Measurements from ENCODE around the gene HOXC5.

DNA sequence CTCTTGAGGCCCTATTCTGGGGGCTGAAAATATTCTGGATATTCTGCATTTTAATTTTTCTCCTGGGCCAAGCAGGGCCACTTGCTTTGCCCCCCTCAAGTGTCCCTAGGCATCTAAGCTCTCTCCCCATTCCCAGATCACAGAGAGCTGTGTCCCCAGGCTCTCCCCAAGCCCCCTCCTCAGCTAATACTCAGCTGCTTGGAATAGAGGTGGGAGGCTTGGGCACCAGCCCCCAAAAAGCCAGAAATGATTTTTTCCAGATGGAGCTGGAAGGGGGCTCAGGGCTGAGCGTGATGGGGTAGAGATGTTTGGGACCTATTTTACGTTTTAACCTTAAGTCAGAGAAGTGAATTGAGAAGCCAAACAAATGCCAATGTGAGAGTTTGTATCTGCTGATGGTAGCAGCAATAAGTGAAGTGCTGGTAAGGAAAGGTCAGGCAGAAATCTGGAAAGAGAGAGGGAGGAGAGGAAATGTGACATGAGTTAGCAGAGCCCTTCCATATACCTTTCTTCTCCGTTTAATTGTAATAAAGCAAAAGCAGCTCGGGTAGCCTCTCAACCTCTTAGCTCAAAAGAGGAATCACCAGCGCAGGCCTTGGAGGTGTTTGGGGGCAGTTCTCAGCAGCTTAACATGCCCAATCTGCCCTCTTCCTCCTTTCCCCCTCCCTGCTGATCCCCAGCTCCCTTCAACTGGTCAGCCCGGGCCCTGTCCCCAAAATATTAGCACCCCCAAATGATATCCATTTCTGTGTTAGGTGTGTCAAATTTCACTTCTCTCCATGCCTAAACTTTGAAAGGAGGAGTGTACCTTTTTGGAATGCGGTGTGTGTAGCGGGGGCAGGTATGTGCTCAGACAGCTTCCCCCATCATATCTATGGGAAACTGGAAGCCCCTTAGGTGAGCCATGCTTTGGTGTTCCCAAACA is 9.6 kb upstream of the HOXC5 start:
- TF ChIP-seq, protein P1, sequence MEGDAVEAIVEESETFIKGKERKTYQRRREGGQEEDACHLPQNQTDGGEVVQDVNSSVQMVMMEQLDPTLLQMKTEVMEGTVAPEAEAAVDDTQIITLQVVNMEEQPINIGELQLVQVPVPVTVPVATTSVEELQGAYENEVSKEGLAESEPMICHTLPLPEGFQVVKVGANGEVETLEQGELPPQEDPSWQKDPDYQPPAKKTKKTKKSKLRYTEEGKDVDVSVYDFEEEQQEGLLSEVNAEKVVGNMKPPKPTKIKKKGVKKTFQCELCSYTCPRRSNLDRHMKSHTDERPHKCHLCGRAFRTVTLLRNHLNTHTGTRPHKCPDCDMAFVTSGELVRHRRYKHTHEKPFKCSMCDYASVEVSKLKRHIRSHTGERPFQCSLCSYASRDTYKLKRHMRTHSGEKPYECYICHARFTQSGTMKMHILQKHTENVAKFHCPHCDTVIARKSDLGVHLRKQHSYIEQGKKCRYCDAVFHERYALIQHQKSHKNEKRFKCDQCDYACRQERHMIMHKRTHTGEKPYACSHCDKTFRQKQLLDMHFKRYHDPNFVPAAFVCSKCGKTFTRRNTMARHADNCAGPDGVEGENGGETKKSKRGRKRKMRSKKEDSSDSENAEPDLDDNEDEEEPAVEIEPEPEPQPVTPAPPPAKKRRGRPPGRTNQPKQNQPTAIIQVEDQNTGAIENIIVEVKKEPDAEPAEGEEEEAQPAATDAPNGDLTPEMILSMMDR (IDR thresholded peaks at IDR 0.05; ENCODE audit: low read depth, low read length, missing input control), result no peak
- no peak for TF ChIP-seq JUND (IDR thresholded peaks at IDR 0.05)
- TF ChIP-seq, protein P2, sequence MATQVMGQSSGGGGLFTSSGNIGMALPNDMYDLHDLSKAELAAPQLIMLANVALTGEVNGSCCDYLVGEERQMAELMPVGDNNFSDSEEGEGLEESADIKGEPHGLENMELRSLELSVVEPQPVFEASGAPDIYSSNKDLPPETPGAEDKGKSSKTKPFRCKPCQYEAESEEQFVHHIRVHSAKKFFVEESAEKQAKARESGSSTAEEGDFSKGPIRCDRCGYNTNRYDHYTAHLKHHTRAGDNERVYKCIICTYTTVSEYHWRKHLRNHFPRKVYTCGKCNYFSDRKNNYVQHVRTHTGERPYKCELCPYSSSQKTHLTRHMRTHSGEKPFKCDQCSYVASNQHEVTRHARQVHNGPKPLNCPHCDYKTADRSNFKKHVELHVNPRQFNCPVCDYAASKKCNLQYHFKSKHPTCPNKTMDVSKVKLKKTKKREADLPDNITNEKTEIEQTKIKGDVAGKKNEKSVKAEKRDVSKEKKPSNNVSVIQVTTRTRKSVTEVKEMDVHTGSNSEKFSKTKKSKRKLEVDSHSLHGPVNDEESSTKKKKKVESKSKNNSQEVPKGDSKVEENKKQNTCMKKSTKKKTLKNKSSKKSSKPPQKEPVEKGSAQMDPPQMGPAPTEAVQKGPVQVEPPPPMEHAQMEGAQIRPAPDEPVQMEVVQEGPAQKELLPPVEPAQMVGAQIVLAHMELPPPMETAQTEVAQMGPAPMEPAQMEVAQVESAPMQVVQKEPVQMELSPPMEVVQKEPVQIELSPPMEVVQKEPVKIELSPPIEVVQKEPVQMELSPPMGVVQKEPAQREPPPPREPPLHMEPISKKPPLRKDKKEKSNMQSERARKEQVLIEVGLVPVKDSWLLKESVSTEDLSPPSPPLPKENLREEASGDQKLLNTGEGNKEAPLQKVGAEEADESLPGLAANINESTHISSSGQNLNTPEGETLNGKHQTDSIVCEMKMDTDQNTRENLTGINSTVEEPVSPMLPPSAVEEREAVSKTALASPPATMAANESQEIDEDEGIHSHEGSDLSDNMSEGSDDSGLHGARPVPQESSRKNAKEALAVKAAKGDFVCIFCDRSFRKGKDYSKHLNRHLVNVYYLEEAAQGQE (IDR thresholded peaks at IDR 0.05), result no peak
- TF ChIP-seq, protein P3, sequence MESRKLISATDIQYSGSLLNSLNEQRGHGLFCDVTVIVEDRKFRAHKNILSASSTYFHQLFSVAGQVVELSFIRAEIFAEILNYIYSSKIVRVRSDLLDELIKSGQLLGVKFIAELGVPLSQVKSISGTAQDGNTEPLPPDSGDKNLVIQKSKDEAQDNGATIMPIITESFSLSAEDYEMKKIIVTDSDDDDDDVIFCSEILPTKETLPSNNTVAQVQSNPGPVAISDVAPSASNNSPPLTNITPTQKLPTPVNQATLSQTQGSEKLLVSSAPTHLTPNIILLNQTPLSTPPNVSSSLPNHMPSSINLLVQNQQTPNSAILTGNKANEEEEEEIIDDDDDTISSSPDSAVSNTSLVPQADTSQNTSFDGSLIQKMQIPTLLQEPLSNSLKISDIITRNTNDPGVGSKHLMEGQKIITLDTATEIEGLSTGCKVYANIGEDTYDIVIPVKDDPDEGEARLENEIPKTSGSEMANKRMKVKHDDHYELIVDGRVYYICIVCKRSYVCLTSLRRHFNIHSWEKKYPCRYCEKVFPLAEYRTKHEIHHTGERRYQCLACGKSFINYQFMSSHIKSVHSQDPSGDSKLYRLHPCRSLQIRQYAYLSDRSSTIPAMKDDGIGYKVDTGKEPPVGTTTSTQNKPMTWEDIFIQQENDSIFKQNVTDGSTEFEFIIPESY (IDR thresholded peaks at IDR 0.05), result no peak
- no peak for TF ChIP-seq YY1 (IDR thresholded peaks at IDR 0.05)
- TF ChIP-seq NR2F2 (IDR thresholded peaks at IDR 0.05), result no peak
- no peak for TF ChIP-seq SP1 (IDR thresholded peaks at IDR 0.05)
- no peak for TF ChIP-seq RXRA (IDR thresholded peaks at IDR 0.05)
- no peak for TF ChIP-seq EGR1 (IDR thresholded peaks at IDR 0.05; ENCODE audit: low read depth in 2 of 2)
- TF ChIP-seq, protein P4, sequence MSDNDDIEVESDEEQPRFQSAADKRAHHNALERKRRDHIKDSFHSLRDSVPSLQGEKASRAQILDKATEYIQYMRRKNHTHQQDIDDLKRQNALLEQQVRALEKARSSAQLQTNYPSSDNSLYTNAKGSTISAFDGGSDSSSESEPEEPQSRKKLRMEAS (IDR thresholded peaks at IDR 0.05), result no peak
- no peak for TF ChIP-seq GABPA (IDR thresholded peaks at IDR 0.05 in 1 of 2, conservative IDR thresholded peaks at IDR 0.05 in 1 of 2)
- TF ChIP-seq, protein P5, sequence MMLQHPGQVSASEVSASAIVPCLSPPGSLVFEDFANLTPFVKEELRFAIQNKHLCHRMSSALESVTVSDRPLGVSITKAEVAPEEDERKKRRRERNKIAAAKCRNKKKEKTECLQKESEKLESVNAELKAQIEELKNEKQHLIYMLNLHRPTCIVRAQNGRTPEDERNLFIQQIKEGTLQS (IDR thresholded peaks at IDR 0.05), result no peak

Data from liver (tissue), 3 donors.